K562 (cell line): ENCODE results near the gene DLG3. TPM values are rescaled to one million over a fixed set of nuclear protein-coding genes. Genes with fewer than 3 reads are reported as not detected.

Source experiments
- CEBPG ChIP-seq, 3 experiments: fragments of 200-800 bp in 1 of 3; sonication (Bioruptor generic) in 1 of 3; sonication (generic) in 1 of 3; formaldehyde crosslinking in 1 of 3; IDR thresholded peaks in 2 of 3; conservative IDR thresholded peaks in 1 of 3; 2 replicates each; pipeline versions ENCODE4 v1.6.1 to v1.8.0; 2016 to 2022; ENCODE audit warnings: missing compliant biosample characterization in 2 of 3, missing genetic modification characterization in 2 of 3, mild to moderate bottlenecking in 1 of 3, missing genetic modification reagents in 1 of 3
- REST ChIP-seq, 2 experiments: fragments of 450-650 bp; formaldehyde crosslinking in 1 of 2; IDR thresholded peaks; 2 replicates each; pipeline versions ENCODE4 v1.4.0 to v1.6.1; 2014 to 2020; ENCODE audit warnings: mild to moderate bottlenecking in 2 of 2, borderline replicate concordance in 1 of 2, low read depth in 1 of 2
- polyA plus RNA-seq, 8 experiments: library from polyadenylated mRNA; depleted of rRNA in 4 of 8; stranded (reverse) in 5 of 8; unstranded in 3 of 8; fragments of >200 nt; fragmentation: Nextera tagmentation in 2 of 8; fragmentation: Illumina TruSeq in 1 of 8; extraction: Ambion mirVana in 2 of 8; extraction: Trizol in 1 of 8; gene quantifications; 2 replicates each; pipeline versions ENCODE4 v1.2.1 to v1.2.3, GENCODE V29; 2011 to 2014; ENCODE audit warnings: inconsistent platforms in 1 of 8, missing spikeins in 1 of 8
- total RNA-seq, 7 experiments: library from RNA; depleted of rRNA in 6 of 7; stranded (reverse); fragments of >200 nt in 6 of 7; fragmentation: Illumina TruSeq in 2 of 7; extraction: Trizol in 2 of 7; gene quantifications; 2 replicates each; pipeline versions ENCODE4 v1.2.1 to v1.2.3, GENCODE V29; 2011 to 2021; ENCODE audit warnings: low replicate concordance in 1 of 7

The DLG3 gene
- total and polyA plus RNA-seq, 9 of the 15 experiments (the other 6 are each of a cell fraction or from before 2014, with no cell fraction given) = 3.1 to 15.7 (median 8.8) TPM

- peak; percentile 16; the same call in 1 of the 2 replicates for TF ChIP-seq REST (IDR thresholded peaks at IDR 0.05; ENCODE audit: borderline replicate concordance)
- TF ChIP-seq REST (CRISPR knock-in tag; IDR thresholded peaks at IDR 0.05; ENCODE audit: low read depth) = no peak
- TF ChIP-seq CEBPG (CRISPR knock-in tag; IDR thresholded peaks at IDR 0.05) = peak; percentile 70; the same call in 1 of the 2 replicates
- TF ChIP-seq CEBPG (tag; conservative IDR thresholded peaks at IDR 0.05 in 1 of 2, IDR thresholded peaks at IDR 0.05 in 1 of 2) = peak; percentile 86 to 93; a peak in 3 of 4 replicates
Observed at GRCh38 chrX:70554081-70554480, 109.4 kb downstream of the DLG3 start (continued).
